GOT3 (cell line): ENCODE results near the gene OR2Y1.
"Not testable (repeated sequence)": the region's sequence is repeated elsewhere in the genome, so short reads cannot be mapped to it uniquely, and the experiment has no call there.

Experiments
- DNase-seq: peaks from one replicate; lab custom pipeline; 2025; ENCODE audit warnings: mixed read lengths; lab: John Stamatoyannopoulos, UW

OR2Y1 gene

DNA sequence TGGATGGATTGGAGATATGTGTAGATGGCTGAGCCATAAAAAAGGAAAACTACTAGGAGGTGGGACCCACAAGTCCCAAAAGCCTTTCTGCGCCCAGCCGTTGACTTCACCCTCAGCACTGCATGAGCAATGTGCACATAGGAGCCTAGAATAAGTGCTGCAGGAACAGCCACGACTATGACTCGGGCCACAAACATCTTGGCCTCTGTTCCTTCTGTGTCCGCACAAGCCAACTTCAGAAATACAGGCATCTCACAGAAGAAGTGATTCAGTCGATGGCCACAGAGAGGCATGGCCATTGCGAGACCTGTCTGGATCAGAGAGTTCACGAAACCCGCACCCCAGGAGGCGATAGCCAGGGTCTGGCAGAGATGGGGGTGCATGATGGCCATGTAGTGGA is 587 bp downstream of the OR2Y1 start:
- DNase-seq: no peak

- no peak for DNase-seq
These were observed 3.3 kb downstream of the OR2Y1 start for GRCh38 chr5:180736536-180736935.

GRCh38 chr5:180724944-180725343 is 14.9 kb downstream of the OR2Y1 start:
- no peak for DNase-seq

GRCh38 chr5:180723936-180724335 is 15.9 kb downstream of the OR2Y1 start:
- no peak for DNase-seq

- no peak for DNase-seq
These were observed 19.4 kb downstream of the OR2Y1 start for GRCh38 chr5:180720486-180720885.

DNA sequence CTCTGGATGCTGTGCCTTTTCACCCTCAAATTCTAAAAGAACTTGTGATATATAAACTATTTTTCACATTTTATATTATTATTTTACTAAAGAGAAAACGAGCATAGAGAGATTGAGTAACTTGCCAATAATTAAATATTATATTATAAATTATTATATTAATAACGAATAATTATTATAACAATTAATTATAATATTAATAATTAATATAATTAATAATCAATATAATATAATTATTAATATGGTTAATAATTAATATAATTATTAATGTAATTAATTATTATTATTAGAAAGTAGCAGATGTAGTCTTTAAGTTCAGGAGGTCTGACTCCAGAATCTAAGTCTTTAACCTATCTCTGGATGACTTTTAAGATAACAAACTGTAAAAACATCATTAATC is 20.1 kb downstream of the OR2Y1 start:
- DNase-seq: no peak

- no peak for DNase-seq
These were observed 20.9 kb downstream of the OR2Y1 start for GRCh38 chr5:180718810-180719453.

GRCh38 chr5:180717989-180718388 is 21.9 kb downstream of the OR2Y1 start:
- no peak for DNase-seq

DNA sequence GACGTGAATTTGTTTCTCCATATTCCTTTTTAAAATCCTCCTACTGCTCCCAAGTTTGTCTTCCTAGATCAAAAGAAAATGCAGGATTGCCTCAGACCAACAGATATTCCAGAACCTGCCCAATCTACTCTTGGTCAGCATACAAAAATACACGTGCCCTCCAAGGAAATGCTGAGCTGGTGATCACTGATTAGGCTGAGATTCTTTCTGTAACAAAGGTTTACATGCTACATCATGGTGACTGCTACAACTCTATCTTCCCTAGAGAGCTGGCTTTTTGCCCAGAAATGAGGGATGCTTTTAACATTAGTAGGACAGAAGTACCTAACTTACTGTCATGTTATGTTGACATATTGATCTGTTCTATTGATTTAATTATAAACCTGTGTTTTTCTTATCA is 35.5 kb downstream of the OR2Y1 start:
- DNase-seq: no peak

DNA sequence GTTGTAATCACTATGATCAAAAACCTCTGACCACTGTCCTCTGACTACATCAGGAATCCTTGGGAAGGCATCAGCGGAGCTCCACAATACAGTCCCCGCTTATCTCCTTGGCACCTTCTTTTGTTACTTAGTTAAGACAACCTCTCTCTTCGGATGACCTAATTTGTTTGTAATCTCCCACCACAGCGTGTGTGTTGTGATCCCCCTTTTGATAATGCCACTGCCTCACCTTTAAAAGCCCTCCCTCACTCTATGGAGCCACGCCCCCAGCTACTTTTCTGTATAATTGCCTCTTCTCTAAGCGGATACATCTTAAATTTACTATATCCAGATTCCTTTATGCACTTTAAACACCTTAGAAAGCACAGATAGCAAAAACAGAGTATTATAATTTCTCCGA is 35.9 kb downstream of the OR2Y1 start:
- DNase-seq: no peak

DNA sequence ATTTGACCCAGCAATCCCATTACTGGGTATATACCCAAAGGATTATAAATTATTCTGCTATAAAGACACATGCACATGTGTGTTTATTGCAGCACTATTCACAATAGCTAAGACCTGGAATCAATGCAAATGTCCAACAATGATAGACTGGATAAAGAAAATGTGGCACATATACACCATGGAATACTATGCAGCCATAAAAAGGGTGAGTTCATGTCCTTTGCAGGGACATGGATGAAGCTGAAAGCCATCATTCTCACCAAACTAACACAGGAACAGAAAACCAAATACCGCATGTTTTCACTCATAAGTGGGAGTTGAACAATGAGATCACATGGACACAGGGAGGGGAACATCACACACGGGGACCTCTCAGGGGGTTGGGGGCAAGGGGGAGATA is 36.5 kb downstream of the OR2Y1 start:
- DNase-seq: not testable (repeated sequence)

- DNase-seq: not testable (repeated sequence)
These were observed 39.4 kb downstream of the OR2Y1 start for GRCh38 chr5:180700440-180700839.

- DNase-seq: no peak
These were observed 40.8 kb downstream of the OR2Y1 start for GRCh38 chr5:180699042-180699441.

- DNase-seq: no peak
These were observed 43.7 kb downstream of the OR2Y1 start for GRCh38 chr5:180696116-180696515.

- DNase-seq: no peak
These were observed 47.4 kb downstream of the OR2Y1 start for GRCh38 chr5:180692429-180692828.

DNA sequence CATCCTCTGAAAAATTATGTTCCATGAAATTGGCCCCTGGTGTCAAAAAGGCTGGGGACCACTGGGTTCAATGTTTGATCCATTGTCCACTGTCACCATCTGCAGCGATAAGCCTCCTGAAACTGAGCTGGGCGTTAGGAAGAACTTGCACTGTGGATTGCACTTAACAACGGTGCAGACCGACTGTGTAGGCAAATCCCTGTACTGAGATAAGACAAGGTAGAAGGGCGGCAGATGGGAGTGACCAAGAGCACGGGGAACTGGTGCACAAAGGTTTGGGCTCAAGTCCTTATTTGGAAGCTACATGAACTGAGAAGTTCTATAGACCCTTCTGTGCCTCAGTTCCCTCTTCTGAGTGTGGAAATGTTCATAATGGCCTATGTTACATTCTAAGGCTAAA is 48.8 kb downstream of the OR2Y1 start:
- DNase-seq: no peak

- no peak for DNase-seq
These were observed 49.3 kb downstream of the OR2Y1 start for GRCh38 chr5:180690562-180690961.

- DNase-seq: no peak
These were observed 50.1 kb downstream of the OR2Y1 start for GRCh38 chr5:180689775-180690174.
